PFSK-1 (cell line): ENCODE results near the gene TMEM271.

Experiments
- FOXP2 ChIP-seq: optimal IDR thresholded peaks from 2 replicates; pipeline ENCODE3; 2011; ENCODE audit warnings: borderline replicate concordance, control low read depth, inconsistent platforms; ENCODE audit not compliant: insufficient read depth; ENCODE audit errors: extremely low read length, extremely low read depth
- POLR2AphosphoS5 ChIP-seq: IDR thresholded peaks from 2 replicates; pipeline ENCODE4 v1.6.1; 2012; ENCODE audit warnings: low read depth, mild to moderate bottlenecking, control low read depth, low read length, moderate library complexity
- REST ChIP-seq, 2 experiments: IDR thresholded peaks; 2 replicates each; pipeline versions ENCODE4 v1.6.1 to v1.8.0; 2011 to 2012; ENCODE audit warnings: low read depth in 2 of 2, low read length in 2 of 2, control low read depth in 1 of 2, inconsistent platforms in 1 of 2, mild to moderate bottlenecking in 1 of 2, moderate library complexity in 1 of 2; ENCODE audit not compliant: insufficient read depth in 1 of 2
- SIN3A ChIP-seq: IDR thresholded peaks from 2 replicates; pipeline ENCODE4 v1.6.1; 2012; ENCODE audit warnings: mild to moderate bottlenecking, low read length, moderate library complexity, borderline replicate concordance; ENCODE audit not compliant: insufficient read depth
- TAF1 ChIP-seq: IDR thresholded peaks from 2 replicates; pipeline ENCODE4 v1.6.1; 2012; ENCODE audit warnings: low read length, control low read depth, borderline replicate concordance; ENCODE audit not compliant: insufficient read depth

The TMEM271 gene

GRCh38 chr4:548976-549375, 27.1 kb downstream of the TMEM271 start:
- TF ChIP-seq POLR2AphosphoS5 = no peak
- TF ChIP-seq TAF1 = no peak
- no peak for TF ChIP-seq REST (IDR thresholded peaks at IDR 0.05; ENCODE audit: insufficient read depth in 1 of 2, low read depth in 2 of 2, low read length in 2 of 2)
- no peak for TF ChIP-seq FOXP2
- no peak for TF ChIP-seq SIN3A

GRCh38 chr4:545612-546011, 30.5 kb downstream of the TMEM271 start:
- no peak for TF ChIP-seq FOXP2
- TF ChIP-seq REST (IDR thresholded peaks at IDR 0.05; ENCODE audit: insufficient read depth in 1 of 2, low read depth in 2 of 2, low read length in 2 of 2) = no peak
- no peak for TF ChIP-seq SIN3A
- TF ChIP-seq TAF1 = no peak
- TF ChIP-seq POLR2AphosphoS5 = no peak

GRCh38 chr4:544386-545105, 31.5 kb downstream of the TMEM271 start:
- TF ChIP-seq TAF1 (no peak), SIN3A (no peak), POLR2AphosphoS5 (no peak), REST (IDR thresholded peaks at IDR 0.05; ENCODE audit: insufficient read depth in 1 of 2, low read depth in 2 of 2, low read length in 2 of 2) (no peak), FOXP2 (no peak)

- TF ChIP-seq TAF1 (no peak), POLR2AphosphoS5 (no peak), REST (IDR thresholded peaks at IDR 0.05; ENCODE audit: insufficient read depth in 1 of 2, low read depth in 2 of 2, low read length in 2 of 2) (no peak), FOXP2 (no peak), SIN3A (no peak)
These were observed 34.8 kb downstream of the TMEM271 start for GRCh38 chr4:541271-541670.
